CD4-positive, alpha-beta T cell treated with Interleukin-15 for 4 hours (primary cell): Measurements from ENCODE around the gene NANP.
"Not testable (repeated sequence)": the region's sequence is repeated elsewhere in the genome, so short reads cannot be mapped to it uniquely, and the experiment has no call there.

Experiments used
- DNase-seq: peaks from one replicate; pipeline ENCODE4 v3.0.0-alpha.2; 2020; ENCODE audit warnings: low spot score

Gene NANP

GRCh38 chr20:25623736-25624499 is at the start of gene NANP:
TSS of gene NANP (minus strand) at chr20:25624014. CDS start at chr20:25623948, 66 bp downstream.
- DNase-seq: peak; percentile 85

- DNase-seq: no peak
Measured at GRCh38 chr20:25672659-25673235, 48.9 kb upstream of the NANP start.

- no peak for DNase-seq
Measured at GRCh38 chr20:25669826-25670422, 46.1 kb upstream of the NANP start.

- DNase-seq: no peak
Measured at GRCh38 chr20:25668446-25668845, 44.6 kb upstream of the NANP start.

- DNase-seq: no peak
Measured at GRCh38 chr20:25659999-25660398, 36.2 kb upstream of the NANP start.

- no peak for DNase-seq
Measured at GRCh38 chr20:25654487-25654886, 30.7 kb upstream of the NANP start.

GRCh38 chr20:25652866-25653265 is 29.1 kb upstream of the NANP start:
- DNase-seq: not testable (repeated sequence)

GRCh38 chr20:25644814-25645213 is 21.0 kb upstream of the NANP start:
- DNase-seq: no peak

GRCh38 chr20:25643716-25644115 is 19.9 kb upstream of the NANP start:
- DNase-seq: no peak

GRCh38 chr20:25637247-25637646 is 13.4 kb upstream of the NANP start:
- DNase-seq: no peak

GRCh38 chr20:25632940-25633790 is 9.4 kb upstream of the NANP start:
- no peak for DNase-seq

- DNase-seq: not testable (repeated sequence)
Measured at GRCh38 chr20:25630615-25631014, 6.8 kb upstream of the NANP start.

- DNase-seq: no peak
Measured at GRCh38 chr20:25629816-25630499, 6.1 kb upstream of the NANP start.

- DNase-seq: no peak
Measured at GRCh38 chr20:25626779-25627178, 3.0 kb upstream of the NANP start.

- DNase-seq: peak; percentile 19
Measured at GRCh38 chr20:25624500-25624939, 706 bp upstream of the NANP start.

GRCh38 chr20:25623225-25623735 is 534 bp downstream of the NANP start:
- DNase-seq: peak; percentile 19

- no peak for DNase-seq
Measured at GRCh38 chr20:25622450-25623224, 1.2 kb downstream of the NANP start.

GRCh38 chr20:25622049-25622448 is 1.8 kb downstream of the NANP start:
- DNase-seq: no peak

GRCh38 chr20:25619514-25619913 is 4.3 kb downstream of the NANP start:
- no peak for DNase-seq

GRCh38 chr20:25608774-25609173 is 15.0 kb downstream of the NANP start:
- DNase-seq: no peak
